K562 (cell line): Measurements from ENCODE around the gene TBL1X. TPM values are rescaled to one million over a fixed set of nuclear protein-coding genes. Genes with fewer than 3 reads are reported as not detected.

Experiments used
- ATAC-seq: fragments of 200-7000 bp; cut with Tn5 transposase; 3 replicates; pipeline ENCODE4 v1.9.1; 2020; ENCODE audit warnings: moderate library complexity
- BruUV-seq: library from RNA; stranded (reverse); fragments of 400-500 nt; replicated peaks from 2 replicates; lab custom pipeline; 2021; lab: Mats Ljungman, UMichigan
- CTCF ChIA-PET: fragments of 300-600 bp; formaldehyde crosslinking; extraction: SDS; loops from one replicate; lab custom pipeline; 2021; ENCODE audit warnings: low intra/inter-chr PET ratio; lab: Yijun Ruan, JAX
- POLR2A ChIA-PET: fragments of 300-600, 350-650 bp; sonication (Branson Sonifier 250); formaldehyde crosslinking; extraction: SDS; loops from one replicate; lab custom pipeline; 2021; ENCODE audit warnings: antibody characterized with exemption, inconsistent platforms; lab: Yijun Ruan, JAX
- DNase-seq, 4 experiments: peaks; one replicate each; pipeline versions ENCODE4 v3.0.0 to v3.0.0-alpha.2; 2011 to 2018; ENCODE audit warnings: low spot score in 3 of 4, mixed read lengths in 3 of 4; ENCODE audit errors: extremely low read depth in 1 of 4
- FAIRE-seq: peaks from 2 replicates; lab custom pipeline; 2011; peaks lifted over from hg19 to GRCh38; lab: Jason Lieb, UNC
- H2AFZ ChIP-seq: 2 replicates; pipeline ENCODE4 v1.6.0; 2011; ENCODE audit warnings: low read depth, low read length, control low read depth, inconsistent platforms
- H3K27ac ChIP-seq: fragments of 200-600 bp; 3 replicates; pipeline ENCODE4 v1.8.0; 2011; ENCODE audit warnings: low read depth, mild to moderate bottlenecking, control low read depth, inconsistent platforms, low read length, moderate library complexity, mixed read lengths; ENCODE audit errors: extremely low read depth
- H3K27me3 ChIP-seq, 2 experiments: fragments of 300-600 bp in 1 of 2; 2 replicates in 1 of 2; 3 replicates in 1 of 2; pipeline versions ENCODE4 v1.6.0 to v1.8.0; 2011; ENCODE audit warnings: inconsistent platforms in 2 of 2, low read length in 2 of 2, mild to moderate bottlenecking in 1 of 2, mixed read lengths in 1 of 2, moderate library complexity in 1 of 2; ENCODE audit not compliant: control insufficient read depth in 2 of 2, insufficient read depth in 2 of 2
- H3K36me3 ChIP-seq: fragments of 300-600 bp; 3 replicates; pipeline ENCODE4 v1.8.0; 2011; ENCODE audit warnings: mild to moderate bottlenecking, low read length, inconsistent platforms; ENCODE audit not compliant: control insufficient read depth, insufficient read depth
- H3K4me1 ChIP-seq, 2 experiments: fragments of 200-600 bp in 1 of 2; replicated peaks in 1 of 2; 2 replicates in 1 of 2; 3 replicates in 1 of 2; pipeline versions ENCODE4 v1.5.1 to v1.8.0; 2011; ENCODE audit warnings: inconsistent platforms in 2 of 2, low read length in 2 of 2, mild to moderate bottlenecking in 1 of 2, mixed read lengths in 1 of 2, moderate library complexity in 1 of 2; ENCODE audit not compliant: control insufficient read depth in 2 of 2, insufficient read depth in 2 of 2
- H3K4me2 ChIP-seq: 2 replicates; pipeline ENCODE4 v1.6.1; 2011; ENCODE audit warnings: low read length, control low read depth, inconsistent platforms, mixed read lengths; ENCODE audit not compliant: insufficient read depth
- H3K4me3 ChIP-seq: fragments of 200-600 bp; sonication (generic), shearing (Covaris generic); 2 replicates; pipeline ENCODE4 v1.5.1; 2016; ENCODE audit warnings: control low read depth, inconsistent platforms
- H3K79me2 ChIP-seq: fragments of 200-600 bp; 3 replicates; pipeline ENCODE4 v1.8.0; 2011; ENCODE audit warnings: low read length, inconsistent platforms; ENCODE audit not compliant: control insufficient read depth, insufficient read depth
- H3K9ac ChIP-seq, 2 experiments: 2 replicates each; pipeline versions ENCODE4 v1.6.0 to v1.6.1; 2011; ENCODE audit warnings: low read depth in 2 of 2, low read length in 2 of 2, control low read depth in 1 of 2, inconsistent platforms in 1 of 2, mild to moderate bottlenecking in 1 of 2, mixed read lengths in 1 of 2; ENCODE audit not compliant: insufficient read depth in 1 of 2
- H3K9me1 ChIP-seq: one replicate; pipeline ENCODE4 v1.6.0; 2011; ENCODE audit warnings: inconsistent platforms, mild to moderate bottlenecking, low read length, moderate library complexity; ENCODE audit not compliant: control insufficient read depth, insufficient read depth
- H3K9me3 ChIP-seq: replicated peaks from 2 replicates; pipeline ENCODE4 v1.5.1; 2011; ENCODE audit warnings: low read depth, low read length, inconsistent platforms; ENCODE audit not compliant: control insufficient read depth, insufficient read depth
- H4K20me1 ChIP-seq: replicated peaks from 2 replicates; pipeline ENCODE4 v1.6.1; 2011; ENCODE audit warnings: low read length, inconsistent platforms, mixed read lengths; ENCODE audit not compliant: control insufficient read depth, insufficient read depth
- AFF4 ChIP-seq: sonication (generic); formaldehyde crosslinking; IDR thresholded peaks from 2 replicates; pipeline ENCODE4 v1.8.0; 2023; ENCODE audit warnings: mild to moderate bottlenecking, missing genetic modification reagents
- ERF ChIP-seq: fragments of 450-650 bp; formaldehyde crosslinking; IDR thresholded peaks from 2 replicates; pipeline ENCODE4 v1.4.0; 2020; ENCODE audit warnings: mild to moderate bottlenecking, mixed read lengths
- GATA2 ChIP-seq: sonication (generic); formaldehyde crosslinking; IDR thresholded peaks from 2 replicates; pipeline ENCODE4 v1.4.0; 2020; ENCODE audit warnings: mild to moderate bottlenecking, missing genetic modification reagents
- GMEB1 ChIP-seq: fragments of 250-450 bp; sonication (Bioruptor Pico); IDR thresholded peaks from 2 replicates; pipeline ENCODE4 v1.4.0; 2020; ENCODE audit warnings: mild to moderate bottlenecking
- MCM5 ChIP-seq: fragments of 450-650 bp; IDR thresholded peaks from 2 replicates; pipeline ENCODE4 v1.6.1; 2016; ENCODE audit warnings: low read depth
- NR3C1 ChIP-seq: sonication (generic); formaldehyde crosslinking; IDR thresholded peaks from 2 replicates; pipeline ENCODE4 v1.8.1; 2022; ENCODE audit warnings: missing genetic modification reagents
- OTX1 ChIP-seq: fragments of 450-650 bp; formaldehyde crosslinking; IDR thresholded peaks from 2 replicates; pipeline ENCODE4 v1.4.0; 2022; ENCODE audit warnings: mild to moderate bottlenecking
- RAD21 ChIP-seq, 2 experiments: fragments of 250-450 bp in 1 of 2; fragments of 450-650 bp in 1 of 2; sonication (Bioruptor Pico) in 1 of 2; formaldehyde crosslinking in 1 of 2; IDR thresholded peaks in 1 of 2; conservative IDR thresholded peaks in 1 of 2; 2 replicates each; pipeline versions ENCODE4 v1.4.0 to v1.8.0; 2020 to 2022; ENCODE audit warnings: mild to moderate bottlenecking in 2 of 2, moderate library complexity in 1 of 2
- RBM14 ChIP-seq: fragments of 200-400 bp; formaldehyde crosslinking; IDR thresholded peaks from 2 replicates; pipeline ENCODE4 v1.6.1; 2018; ENCODE audit warnings: low read depth, mild to moderate bottlenecking, low read length, moderate library complexity, borderline replicate concordance; ENCODE audit not compliant: insufficient read depth
- SNAPC5 ChIP-seq: fragments of 250-450 bp; sonication (Bioruptor Pico); IDR thresholded peaks from 2 replicates; pipeline ENCODE4 v1.8.0; 2021; ENCODE audit warnings: moderate library complexity, mild to moderate bottlenecking, inconsistent platforms
- ZNF507 ChIP-seq: conservative IDR thresholded peaks from 2 replicates; pipeline ENCODE4 v1.6.1; 2017; ENCODE audit warnings: missing genetic modification characterization, missing compliant biosample characterization
- ZNF785 ChIP-seq: fragments of 250-450 bp; sonication (Bioruptor Pico); IDR thresholded peaks from 2 replicates; pipeline ENCODE4 v1.4.0; 2020; ENCODE audit warnings: mild to moderate bottlenecking
- WGBS: fragments of 100-300 bp; shearing (Covaris generic); methylation state at CpG from one replicate; pipeline ENCODE4 v1.1.6; 2016; ENCODE audit warnings: low coverage, mixed read lengths; ENCODE audit not compliant: insufficient coverage; ENCODE audit errors: missing lambda C conversion rate; 5-methylcytosine and 5-hydroxymethylcytosine counted together
- in situ Hi-C: fragments of 300-500 bp; cut with MboI; formaldehyde crosslinking; loops from 4 replicates; pipeline ENCODE4 v1.15.0; 2018; ENCODE audit warnings: inconsistent platforms, mixed read lengths
- intact Hi-C: fragments of 100-400 bp; cut with micrococcal nuclease; formaldehyde crosslinking; loops from 2 replicates; pipeline ENCODE4 v1.14.2; 2022
- polyA plus RNA-seq, 8 experiments: library from polyadenylated mRNA; depleted of rRNA in 4 of 8; stranded (reverse) in 5 of 8; unstranded in 3 of 8; fragments of >200 nt; fragmentation: Nextera tagmentation in 2 of 8; fragmentation: Illumina TruSeq in 1 of 8; extraction: Ambion mirVana in 2 of 8; extraction: Trizol in 1 of 8; gene quantifications; 2 replicates each; pipeline versions ENCODE4 v1.2.1 to v1.2.3, GENCODE V29; 2011 to 2014; ENCODE audit warnings: inconsistent platforms in 1 of 8, missing spikeins in 1 of 8
- total RNA-seq, 7 experiments: library from RNA; depleted of rRNA in 6 of 7; stranded (reverse); fragments of >200 nt in 6 of 7; fragmentation: Illumina TruSeq in 2 of 7; extraction: Trizol in 2 of 7; gene quantifications; 2 replicates each; pipeline versions ENCODE4 v1.2.1 to v1.2.3, GENCODE V29; 2011 to 2021; ENCODE audit warnings: low replicate concordance in 1 of 7

Gene TBL1X
- total and polyA plus RNA-seq, 9 of the 15 experiments (the other 6 are each of a cell fraction or from before 2014, with no cell fraction given): 6.0 to 49.6 (median 19.7) TPM

- 0 out of 2 replicates have a peak, but pooled peaks cover 4% of the 10 kb centered on the region for H4K20me1 ChIP-seq
- intact Hi-C loops: loop anchor here (5.0 kb wide), 3 partner anchors 245 to 735 kb away; no protein-coding TSS in a partner anchor
- no peaks in the 10 kb centered on the region for H3K9me3 ChIP-seq
- no TSS peak for BruUV-seq
- no peaks in the 10 kb centered on the region for H3K27me3 ChIP-seq
- FAIRE-seq (no peak), DNase-seq (no peak), ATAC-seq (no peak)
- WGBS: 79% methylated on average over 5 of the region's 13 CpGs
- no peaks in the 10 kb centered on the region for H3K4me1 ChIP-seq
- no peak overlapping the region for H3K4me2 ChIP-seq
- no peak overlapping the region for H2AFZ ChIP-seq
- POLR2A ChIA-PET: no interaction called here
- in situ Hi-C loops: no loop called here
- H3K27ac ChIP-seq: no peak overlapping the region
- H3K36me3 ChIP-seq: peaks cover 31% of the 10 kb centered on the region; the same call in 2 of the 3 replicates
- CTCF ChIA-PET: no interaction called here
- no peak overlapping the region for H3K4me3 ChIP-seq
- no peak overlapping the region for H3K9ac ChIP-seq
- no peaks in the 10 kb centered on the region for H3K79me2 ChIP-seq
- H3K9me1 ChIP-seq: no peaks in the 10 kb centered on the region
- TF ChIP-seq GMEB1 (CRISPR knock-in tag) (no peak), ERF (CRISPR knock-in tag) (no peak), SNAPC5 (CRISPR knock-in tag) (no peak), OTX1 (CRISPR knock-in tag) (no peak), RBM14 (no peak), MCM5 (no peak), NR3C1 (CRISPR knock-in tag) (no peak), RAD21 (CRISPR knock-in tag; conservative IDR thresholded peaks at IDR 0.05 in 1 of 2, IDR thresholded peaks at IDR 0.05 in 1 of 2) (no peak), GATA2 (CRISPR knock-in tag) (no peak), ZNF785 (no peak), ZNF507 (tag) (no peak), AFF4 (CRISPR knock-in tag) (no peak)
Observed at GRCh38 chrX:9707306-9708033, 242.6 kb downstream of the TBL1X start.
